ENCODE data around the gene TFF3.

DNA sequence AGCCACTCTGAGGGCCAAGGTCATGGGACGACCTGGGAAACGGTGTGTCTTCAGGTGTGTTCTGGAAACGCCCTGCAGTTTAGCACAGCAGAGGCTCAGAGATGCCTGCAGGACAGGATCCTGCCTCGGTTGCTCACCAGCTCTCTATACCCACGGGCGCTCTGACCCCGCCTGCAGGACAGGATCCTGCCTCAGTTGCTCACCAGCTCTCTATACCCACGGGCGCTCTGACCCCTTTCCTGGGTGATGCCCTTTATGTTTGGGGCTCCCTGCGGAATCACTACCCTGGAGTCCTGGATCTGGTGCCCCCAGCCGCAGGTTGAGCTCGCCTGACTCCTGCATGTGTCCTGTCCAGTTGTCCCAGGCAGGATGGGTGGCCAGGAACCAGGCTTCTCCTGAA is 32.5 kb downstream of the TFF3 start:
- TF ChIP-seq, protein P1, sequence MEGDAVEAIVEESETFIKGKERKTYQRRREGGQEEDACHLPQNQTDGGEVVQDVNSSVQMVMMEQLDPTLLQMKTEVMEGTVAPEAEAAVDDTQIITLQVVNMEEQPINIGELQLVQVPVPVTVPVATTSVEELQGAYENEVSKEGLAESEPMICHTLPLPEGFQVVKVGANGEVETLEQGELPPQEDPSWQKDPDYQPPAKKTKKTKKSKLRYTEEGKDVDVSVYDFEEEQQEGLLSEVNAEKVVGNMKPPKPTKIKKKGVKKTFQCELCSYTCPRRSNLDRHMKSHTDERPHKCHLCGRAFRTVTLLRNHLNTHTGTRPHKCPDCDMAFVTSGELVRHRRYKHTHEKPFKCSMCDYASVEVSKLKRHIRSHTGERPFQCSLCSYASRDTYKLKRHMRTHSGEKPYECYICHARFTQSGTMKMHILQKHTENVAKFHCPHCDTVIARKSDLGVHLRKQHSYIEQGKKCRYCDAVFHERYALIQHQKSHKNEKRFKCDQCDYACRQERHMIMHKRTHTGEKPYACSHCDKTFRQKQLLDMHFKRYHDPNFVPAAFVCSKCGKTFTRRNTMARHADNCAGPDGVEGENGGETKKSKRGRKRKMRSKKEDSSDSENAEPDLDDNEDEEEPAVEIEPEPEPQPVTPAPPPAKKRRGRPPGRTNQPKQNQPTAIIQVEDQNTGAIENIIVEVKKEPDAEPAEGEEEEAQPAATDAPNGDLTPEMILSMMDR (IDR thresholded peaks at IDR 0.05; ENCODE audit: insufficient read depth, low read length, poor library complexity, severe bottlenecking) = no peak
- no peak for TF ChIP-seq EZH2phosphoT487 (conservative IDR thresholded peaks at IDR 0.05; ENCODE audit: low read length)

All from SU-DHL-6 (cell line).